HG03103 (cell line): ENCODE data around the gene THSD7A.
"Not testable (repeated sequence)": the region's sequence is repeated elsewhere in the genome, so short reads cannot be mapped to it uniquely, and the experiment has no call there.

ENCODE experiments used
- ATAC-seq: cut with Tn5 transposase; IDR thresholded peaks from one replicate; pipeline ENCODE4 v1.9.1; 2021; ENCODE audit warnings: low read depth; ENCODE audit not compliant: unreplicated experiment

THSD7A gene

GRCh38 chr7:11471255-11471654 lies 360.7 kb downstream of the THSD7A start:
- no peak for ATAC-seq

- ATAC-seq = no peak
These were observed 362.8 kb downstream of the THSD7A start for GRCh38 chr7:11469028-11469745.

DNA sequence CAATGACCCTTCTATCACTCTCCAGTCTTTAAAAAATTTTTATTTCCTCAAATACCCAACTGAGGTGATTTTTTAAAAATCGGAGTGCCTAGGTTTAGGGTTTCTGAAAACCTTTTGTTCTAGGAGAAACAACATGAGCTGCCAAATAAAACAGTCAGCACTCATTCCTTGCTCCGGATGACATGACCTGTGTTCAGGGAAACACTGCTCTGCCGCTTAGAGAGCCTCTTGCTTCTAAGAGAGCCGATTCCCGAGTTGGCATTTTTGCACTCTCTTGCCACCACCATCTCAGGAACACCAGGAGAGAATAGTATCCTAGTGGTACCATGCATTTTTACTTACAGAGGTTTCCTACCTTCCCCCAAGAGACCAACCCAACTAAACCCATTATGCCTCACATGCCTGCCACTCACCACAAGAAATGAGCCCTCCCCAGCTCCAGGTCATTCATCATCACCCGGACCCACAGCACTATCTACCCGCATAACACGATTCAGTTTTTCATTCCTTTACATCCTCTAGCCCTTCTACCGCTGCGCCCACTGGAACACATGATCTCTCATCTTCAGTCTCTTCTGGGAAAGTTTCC lies 365.4 kb downstream of the THSD7A start:
- no peak for ATAC-seq

GRCh38 chr7:11464624-11465023 lies 367.4 kb downstream of the THSD7A start:
- no peak for ATAC-seq

DNA sequence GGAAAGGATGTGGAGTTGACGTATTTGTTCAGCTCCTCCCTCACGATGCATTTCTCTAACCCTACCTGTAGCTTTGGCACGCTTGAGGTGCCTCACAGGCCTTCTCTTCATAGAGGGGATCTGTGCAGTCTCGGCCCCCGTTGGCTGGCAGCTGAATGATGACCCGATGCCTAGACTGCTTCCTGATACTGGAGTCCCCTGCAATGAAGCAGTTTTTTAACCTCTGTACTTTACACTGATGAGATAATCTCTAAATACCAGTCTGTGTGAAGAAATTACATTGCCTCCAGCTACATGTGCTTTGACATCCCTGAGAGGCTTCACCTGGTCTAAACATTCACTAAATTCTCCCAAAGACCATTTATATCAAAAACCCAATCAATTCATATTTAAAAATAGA lies 370.1 kb downstream of the THSD7A start:
- ATAC-seq = no peak

DNA sequence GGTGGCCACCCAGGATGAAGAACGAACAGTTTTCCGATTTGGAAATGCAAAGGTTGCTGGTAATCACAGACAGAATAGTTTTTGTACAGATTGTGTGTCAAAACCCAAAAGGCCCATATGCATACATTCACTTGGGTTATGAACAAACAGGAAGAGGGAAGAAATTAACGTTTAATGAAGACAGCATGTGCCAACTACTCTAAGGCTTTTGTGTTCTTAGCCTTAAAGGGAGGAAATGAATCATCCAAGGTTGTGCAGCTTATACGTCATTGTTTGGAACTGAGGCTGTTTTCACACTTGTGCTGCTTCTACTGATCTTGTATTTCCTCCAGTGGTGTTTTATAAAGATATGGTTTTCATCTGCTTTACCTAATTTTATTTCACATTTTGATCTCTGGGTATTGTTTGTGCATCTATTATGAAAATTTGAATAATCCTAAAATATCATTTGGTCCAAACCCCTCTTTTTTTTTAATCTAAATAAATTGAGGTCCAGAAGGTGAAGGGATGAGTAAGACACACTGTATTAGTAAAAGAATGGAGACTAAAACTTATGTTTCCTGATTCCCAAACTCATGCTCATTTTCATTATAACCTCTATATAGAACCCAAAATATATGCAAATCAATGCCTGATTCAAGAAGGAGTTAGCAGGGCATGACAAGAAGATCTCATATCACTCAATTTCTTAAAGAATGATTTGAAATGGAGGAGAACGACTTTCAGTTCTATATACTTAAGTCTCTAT lies 373.1 kb downstream of the THSD7A start:
- no peak for ATAC-seq

- no peak for ATAC-seq
These were observed 374.6 kb downstream of the THSD7A start for GRCh38 chr7:11457419-11457818.

DNA sequence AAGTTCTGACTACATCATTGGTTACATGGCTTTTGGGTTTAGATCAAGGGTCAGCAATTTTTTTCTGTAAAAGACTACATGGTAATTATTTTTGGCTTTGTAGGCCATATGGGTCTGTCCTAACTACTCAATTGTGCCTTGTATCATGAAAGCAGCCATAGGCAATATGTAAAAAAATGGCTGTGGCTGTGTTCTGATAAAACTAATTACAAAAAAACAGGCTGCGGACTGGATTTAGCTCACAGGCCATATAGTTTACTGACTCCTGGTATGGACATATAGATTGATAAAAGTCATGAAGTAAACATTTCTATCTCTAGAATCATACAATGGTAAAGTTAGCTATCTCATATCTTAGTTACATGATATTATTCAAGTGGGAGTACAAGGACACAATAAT lies 375.4 kb downstream of the THSD7A start:
- no peak for ATAC-seq

DNA sequence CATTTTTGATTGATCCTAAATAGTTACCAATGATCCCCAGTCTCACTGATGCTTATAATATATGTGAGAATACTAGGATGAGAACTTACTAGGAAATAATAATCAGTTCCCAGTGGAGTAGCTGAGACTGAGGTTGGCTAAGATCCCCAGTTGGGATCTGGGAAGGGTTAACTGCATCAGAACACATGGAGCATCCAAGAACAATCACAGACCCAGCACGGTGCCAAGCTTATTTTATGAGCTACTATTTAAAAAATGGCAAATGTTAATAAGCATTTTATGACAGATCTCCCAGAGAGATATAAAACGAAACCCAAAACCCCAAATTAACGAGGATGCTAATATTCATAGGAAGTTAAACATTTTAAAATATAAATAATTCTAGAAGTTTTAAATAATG lies 379.5 kb downstream of the THSD7A start:
- ATAC-seq = no peak

GRCh38 chr7:11450281-11450680 lies 381.7 kb downstream of the THSD7A start:
- no peak for ATAC-seq

DNA sequence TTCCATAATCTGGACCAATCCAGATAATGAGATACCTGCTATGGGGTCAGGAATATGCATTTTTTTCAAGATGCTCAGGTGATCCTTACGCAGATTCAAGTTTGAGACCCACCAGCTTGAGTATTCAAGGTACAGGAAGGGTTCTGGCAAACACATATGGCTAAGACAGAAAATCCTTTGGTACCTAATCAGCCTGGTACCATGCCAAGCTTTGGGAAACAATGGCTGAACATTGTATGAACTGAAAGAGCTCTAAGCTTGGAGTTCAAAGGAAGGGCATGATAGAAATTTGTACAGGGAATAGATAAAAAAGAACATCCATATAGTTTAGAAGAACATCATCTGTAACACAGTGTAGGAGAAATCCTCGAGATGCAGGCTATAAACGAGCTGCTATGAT lies 382.7 kb downstream of the THSD7A start:
- ATAC-seq = no peak

GRCh38 chr7:11448323-11448722 lies 383.7 kb downstream of the THSD7A start:
- ATAC-seq = no peak

DNA sequence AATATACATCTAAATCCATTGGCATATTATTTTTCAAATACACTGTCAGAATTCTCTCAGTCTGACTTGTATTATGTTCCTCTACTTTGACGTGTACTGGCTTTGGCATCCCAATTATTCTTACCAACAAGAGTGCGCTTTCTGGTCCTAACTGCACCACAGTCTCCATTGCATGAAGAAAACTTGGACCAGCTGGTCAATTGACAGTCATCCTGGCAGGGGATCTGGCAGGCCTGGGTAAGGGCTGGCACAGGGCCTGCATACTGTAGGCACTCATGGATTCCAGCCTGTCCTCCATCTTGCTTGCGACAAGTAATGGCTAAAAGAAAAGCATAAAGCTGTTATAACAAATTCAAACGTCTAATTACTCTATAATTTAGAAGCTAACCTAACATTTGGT lies 384.9 kb downstream of the THSD7A start:
- ATAC-seq = no peak

DNA sequence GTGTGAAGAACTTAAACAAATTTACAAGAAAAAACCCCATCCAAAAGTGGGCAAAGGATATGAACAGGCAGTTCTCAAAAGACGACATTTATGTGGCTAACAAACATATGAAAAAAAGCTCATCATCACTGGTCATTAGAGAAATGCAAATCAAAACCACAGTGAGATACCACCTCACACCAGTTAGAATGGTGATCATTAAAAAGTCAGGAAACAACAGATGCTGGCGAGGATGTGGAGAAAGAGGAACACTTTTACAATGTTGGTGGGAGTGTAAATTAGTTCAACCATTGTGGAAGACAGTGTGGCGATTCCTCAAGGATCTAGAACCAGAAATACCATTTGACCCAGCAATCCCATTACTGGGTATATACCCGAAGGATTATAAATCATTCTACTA lies 388.1 kb downstream of the THSD7A start:
- ATAC-seq = not testable (repeated sequence)

- ATAC-seq = no peak
These were observed 394.0 kb downstream of the THSD7A start for GRCh38 chr7:11437994-11438393.

DNA sequence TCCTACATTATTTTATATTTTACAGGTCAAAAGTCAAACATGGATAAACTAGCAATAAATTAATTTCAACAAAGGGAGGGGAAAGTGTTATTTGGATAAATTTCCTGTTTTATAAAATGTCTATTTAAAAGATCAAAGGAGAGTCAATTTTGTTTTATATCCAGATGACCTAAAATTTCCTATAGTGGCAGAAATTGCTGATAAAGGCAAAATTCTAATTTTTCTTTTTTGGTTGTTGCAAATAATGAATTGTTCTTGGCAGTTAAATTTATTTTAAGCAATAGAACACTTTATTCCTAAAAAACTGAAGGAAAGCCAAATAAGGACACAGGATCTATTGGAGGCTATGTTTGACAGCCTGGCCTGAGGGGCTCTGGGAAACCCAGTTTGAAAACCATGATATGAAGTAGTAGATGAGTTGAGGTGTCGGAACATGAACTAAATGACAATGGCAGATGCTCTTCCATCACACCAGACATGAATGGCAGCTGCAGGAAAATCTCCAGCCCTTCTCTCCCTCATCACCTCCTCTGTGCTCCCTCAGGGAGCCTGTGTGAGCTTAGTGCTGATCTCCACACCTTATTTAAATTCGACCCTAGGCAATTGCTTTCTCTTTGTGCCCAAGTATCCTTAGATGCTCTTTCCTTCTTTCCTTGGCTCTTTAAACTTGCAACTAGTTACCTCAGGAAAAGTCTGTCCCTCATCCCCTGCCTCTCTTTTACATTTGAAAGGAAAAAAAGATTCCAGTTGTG lies 395.0 kb downstream of the THSD7A start:
- no peak for ATAC-seq

DNA sequence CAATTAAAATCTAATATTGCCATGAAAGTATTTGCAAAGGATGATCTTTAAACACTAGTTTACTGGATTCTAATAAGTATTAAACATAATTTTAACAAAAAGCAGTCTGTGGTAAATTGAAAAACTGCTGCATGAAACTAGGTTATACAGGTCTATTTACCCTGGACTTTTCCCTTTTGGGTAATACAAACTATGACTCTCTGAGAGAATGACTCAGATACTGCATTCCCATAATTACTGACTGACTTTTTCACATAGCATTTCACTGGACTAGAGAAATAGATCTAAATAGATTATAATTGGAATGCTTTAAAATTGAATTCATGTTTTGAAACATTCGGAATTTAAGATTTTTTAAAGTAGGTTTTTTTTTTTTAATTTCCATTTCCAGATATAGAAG lies 395.7 kb downstream of the THSD7A start:
- no peak for ATAC-seq

DNA sequence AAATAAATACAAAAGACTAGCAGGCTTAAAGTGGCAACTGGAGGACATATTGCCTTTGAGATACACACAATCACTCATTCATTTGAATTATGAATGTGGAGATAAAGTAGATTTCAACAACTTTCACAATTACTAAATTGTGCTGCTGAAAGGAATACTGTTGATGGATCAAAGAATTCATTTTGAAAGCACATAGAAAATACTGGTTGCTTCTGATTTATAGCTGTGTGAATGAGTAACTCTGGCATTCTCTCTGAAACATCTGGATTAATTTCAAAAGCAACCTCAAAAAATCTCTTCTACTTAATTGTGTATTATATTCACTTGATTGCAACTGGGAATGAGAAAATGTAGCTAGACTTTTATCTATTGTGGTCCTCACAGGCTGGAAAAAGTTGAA lies 397.6 kb downstream of the THSD7A start:
- no peak for ATAC-seq

DNA sequence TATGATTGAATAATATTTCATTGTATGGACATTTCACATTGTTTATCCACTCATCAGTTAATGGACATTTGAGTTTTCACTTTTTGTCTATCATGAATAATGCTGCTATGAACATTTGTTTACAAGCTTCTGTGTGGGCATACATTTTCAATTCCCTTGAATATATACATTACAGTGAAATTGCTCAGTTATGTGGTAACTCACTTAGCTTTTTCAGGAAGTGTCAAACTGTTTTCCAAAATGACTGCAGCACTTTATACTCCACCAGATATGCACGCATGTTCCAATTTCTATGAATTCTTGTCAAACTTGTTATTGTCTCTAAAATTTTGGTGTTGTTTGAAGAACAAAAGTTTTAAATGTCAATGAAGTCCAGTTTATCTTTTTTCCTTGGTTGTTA lies 401.2 kb downstream of the THSD7A start:
- ATAC-seq = no peak

DNA sequence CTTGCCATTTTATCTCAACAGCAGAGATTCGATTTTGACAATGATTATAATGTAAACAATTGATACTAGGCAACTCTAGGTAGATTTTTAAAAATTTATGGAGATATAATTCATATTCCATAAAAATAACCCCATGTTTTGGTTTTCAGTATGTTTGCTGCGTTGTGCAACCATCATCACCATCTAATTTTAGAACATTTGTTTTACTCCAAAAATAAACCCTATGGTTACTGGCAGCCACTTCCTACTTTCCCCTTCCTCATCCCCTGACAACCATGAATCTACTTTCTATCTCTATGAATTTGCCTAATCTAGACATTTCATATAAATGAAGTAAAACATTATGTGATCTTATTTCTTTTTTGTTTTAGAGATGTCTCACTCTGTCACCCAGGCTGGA lies 401.9 kb downstream of the THSD7A start:
- no peak for ATAC-seq

GRCh38 chr7:11428877-11429581 lies 403.0 kb downstream of the THSD7A start:
- no peak for ATAC-seq
